ENCODE measurements around the gene METTL8.

DNA sequence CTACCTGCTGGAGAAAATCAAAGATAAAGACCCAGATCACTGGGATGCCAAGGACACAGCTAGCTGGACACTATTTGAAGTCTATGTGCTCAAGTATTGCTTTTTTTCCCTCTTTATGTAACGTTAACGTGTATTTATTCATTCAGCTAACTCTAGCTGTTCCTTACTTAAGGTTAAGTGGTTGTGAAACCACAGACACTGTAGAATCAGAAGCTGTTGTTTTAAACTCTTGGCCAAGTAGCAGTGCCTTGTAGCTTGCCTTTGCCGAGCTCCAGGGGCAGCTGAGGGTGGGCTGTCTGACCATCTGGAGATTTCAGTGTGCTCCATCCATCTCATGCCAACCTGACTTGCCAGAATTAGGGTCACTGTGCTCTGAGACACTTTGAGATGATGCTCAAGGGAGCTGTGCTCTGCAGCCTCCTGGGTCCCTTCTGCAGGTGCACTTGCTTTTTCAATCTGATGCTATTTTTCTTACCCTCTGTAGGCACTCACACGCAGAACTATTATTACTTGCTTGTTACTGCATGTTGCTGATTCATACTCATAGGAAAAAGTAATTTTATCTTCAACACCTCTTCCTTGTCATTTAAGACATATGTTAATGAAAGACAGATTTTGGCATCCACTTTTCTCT is 116.2 kb downstream of the METTL8 start:
- TF ChIP-seq, protein P1, sequence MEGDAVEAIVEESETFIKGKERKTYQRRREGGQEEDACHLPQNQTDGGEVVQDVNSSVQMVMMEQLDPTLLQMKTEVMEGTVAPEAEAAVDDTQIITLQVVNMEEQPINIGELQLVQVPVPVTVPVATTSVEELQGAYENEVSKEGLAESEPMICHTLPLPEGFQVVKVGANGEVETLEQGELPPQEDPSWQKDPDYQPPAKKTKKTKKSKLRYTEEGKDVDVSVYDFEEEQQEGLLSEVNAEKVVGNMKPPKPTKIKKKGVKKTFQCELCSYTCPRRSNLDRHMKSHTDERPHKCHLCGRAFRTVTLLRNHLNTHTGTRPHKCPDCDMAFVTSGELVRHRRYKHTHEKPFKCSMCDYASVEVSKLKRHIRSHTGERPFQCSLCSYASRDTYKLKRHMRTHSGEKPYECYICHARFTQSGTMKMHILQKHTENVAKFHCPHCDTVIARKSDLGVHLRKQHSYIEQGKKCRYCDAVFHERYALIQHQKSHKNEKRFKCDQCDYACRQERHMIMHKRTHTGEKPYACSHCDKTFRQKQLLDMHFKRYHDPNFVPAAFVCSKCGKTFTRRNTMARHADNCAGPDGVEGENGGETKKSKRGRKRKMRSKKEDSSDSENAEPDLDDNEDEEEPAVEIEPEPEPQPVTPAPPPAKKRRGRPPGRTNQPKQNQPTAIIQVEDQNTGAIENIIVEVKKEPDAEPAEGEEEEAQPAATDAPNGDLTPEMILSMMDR (IDR thresholded peaks at IDR 0.05): no peak
- no peak for TF ChIP-seq POLR2A (IDR thresholded peaks at IDR 0.05)

All from uterus (tissue), 2 donors.